Measurements from ENCODE around the gene VPS51. TPM values are rescaled to one million over a fixed set of nuclear protein-coding genes. Genes with fewer than 3 reads are reported as not detected.

The VPS51 gene
- total and polyA plus RNA-seq, 9 of the 15 experiments (the other 6 are each of a cell fraction or from before 2014, with no cell fraction given) = 1.8 to 143 (median 46.8) TPM

DNA sequence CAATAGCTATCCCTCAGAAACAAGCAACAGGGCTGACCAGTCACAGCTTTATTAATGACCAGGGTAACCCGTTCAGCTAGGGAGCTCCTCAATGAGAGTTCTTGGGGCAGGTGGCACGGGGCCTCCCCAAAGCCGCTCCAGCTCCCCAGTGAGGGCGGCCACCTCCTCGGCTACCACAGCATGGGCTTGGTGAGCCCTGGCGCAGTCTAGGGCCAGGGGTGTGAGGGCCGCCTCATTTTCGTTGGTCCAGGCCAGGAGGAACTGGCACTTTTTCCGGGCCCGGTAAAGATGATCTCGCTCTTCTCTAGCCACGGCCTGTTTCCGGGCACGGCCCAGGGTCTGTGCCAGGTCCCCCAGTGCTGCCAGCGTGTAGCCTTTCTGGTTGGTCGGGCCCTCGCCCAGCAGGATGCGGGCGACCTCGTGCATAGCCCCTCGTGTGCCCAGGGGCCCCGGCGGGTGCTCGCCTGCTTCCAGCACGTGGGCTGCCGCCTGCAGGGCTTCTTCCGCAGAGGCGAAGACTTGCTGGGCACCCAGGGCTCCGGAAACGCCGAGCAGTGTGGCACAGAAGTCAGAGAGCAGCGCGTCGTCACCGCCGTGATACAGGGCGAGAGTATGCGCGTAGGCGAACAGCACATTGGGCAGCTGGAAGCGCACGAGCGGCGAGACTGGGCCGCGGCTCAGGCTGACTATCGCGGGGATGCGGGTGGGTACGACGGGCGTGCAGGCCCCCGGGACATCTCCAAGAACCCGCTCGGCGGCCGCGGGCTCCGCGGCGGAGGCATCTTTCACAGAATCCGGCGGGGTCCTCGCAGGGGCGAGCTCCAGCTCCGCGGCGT, 20.6 kb downstream of the VPS51 start (continued):
- TF ChIP-seq, protein P1, sequence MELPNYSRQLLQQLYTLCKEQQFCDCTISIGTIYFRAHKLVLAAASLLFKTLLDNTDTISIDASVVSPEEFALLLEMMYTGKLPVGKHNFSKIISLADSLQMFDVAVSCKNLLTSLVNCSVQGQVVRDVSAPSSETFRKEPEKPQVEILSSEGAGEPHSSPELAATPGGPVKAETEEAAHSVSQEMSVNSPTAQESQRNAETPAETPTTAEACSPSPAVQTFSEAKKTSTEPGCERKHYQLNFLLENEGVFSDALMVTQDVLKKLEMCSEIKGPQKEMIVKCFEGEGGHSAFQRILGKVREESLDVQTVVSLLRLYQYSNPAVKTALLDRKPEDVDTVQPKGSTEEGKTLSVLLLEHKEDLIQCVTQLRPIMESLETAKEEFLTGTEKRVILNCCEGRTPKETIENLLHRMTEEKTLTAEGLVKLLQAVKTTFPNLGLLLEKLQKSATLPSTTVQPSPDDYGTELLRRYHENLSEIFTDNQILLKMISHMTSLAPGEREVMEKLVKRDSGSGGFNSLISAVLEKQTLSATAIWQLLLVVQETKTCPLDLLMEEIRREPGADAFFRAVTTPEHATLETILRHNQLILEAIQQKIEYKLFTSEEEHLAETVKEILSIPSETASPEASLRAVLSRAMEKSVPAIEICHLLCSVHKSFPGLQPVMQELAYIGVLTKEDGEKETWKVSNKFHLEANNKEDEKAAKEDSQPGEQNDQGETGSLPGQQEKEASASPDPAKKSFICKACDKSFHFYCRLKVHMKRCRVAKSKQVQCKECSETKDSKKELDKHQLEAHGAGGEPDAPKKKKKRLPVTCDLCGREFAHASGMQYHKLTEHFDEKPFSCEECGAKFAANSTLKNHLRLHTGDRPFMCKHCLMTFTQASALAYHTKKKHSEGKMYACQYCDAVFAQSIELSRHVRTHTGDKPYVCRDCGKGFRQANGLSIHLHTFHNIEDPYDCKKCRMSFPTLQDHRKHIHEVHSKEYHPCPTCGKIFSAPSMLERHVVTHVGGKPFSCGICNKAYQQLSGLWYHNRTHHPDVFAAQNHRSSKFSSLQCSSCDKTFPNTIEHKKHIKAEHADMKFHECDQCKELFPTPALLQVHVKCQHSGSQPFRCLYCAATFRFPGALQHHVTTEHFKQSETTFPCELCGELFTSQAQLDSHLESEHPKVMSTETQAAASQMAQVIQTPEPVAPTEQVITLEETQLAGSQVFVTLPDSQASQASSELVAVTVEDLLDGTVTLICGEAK (IDR thresholded peaks at IDR 0.05) = no peak
- TF ChIP-seq, protein P1 (CRISPR knock-in tag; IDR thresholded peaks at IDR 0.05) = peak; percentile 32; the same call in 1 of the 2 replicates
- TF ChIP-seq ZNF408 (CRISPR knock-in tag; IDR thresholded peaks at IDR 0.05; ENCODE audit: low read depth) (no peak), MAZ (CRISPR knock-in tag; conservative IDR thresholded peaks at IDR 0.05 in 1 of 2, IDR thresholded peaks at IDR 0.05 in 1 of 2) (no peak), NFE2L1 (tag; IDR thresholded peaks at IDR 0.05; ENCODE audit: borderline replicate concordance, low read depth) (no peak), SAFB (IDR thresholded peaks at IDR 0.05; ENCODE audit: borderline replicate concordance, low read depth, low read length) (0 out of 2 replicates have a peak, but pooled peaks have one; percentile 13), POLR2AphosphoS2 (IDR thresholded peaks at IDR 0.05; ENCODE audit: low read length) (0 out of 2 replicates have a peak, but pooled peaks have one; percentile 64), SUPT5H (IDR thresholded peaks at IDR 0.05) (no peak; the same call in 1 of the 2 replicates), ZNF24 (IDR thresholded peaks at IDR 0.05) (no peak), MCM3 (IDR thresholded peaks at IDR 0.05) (no peak), NR4A1 (CRISPR knock-in tag; IDR thresholded peaks at IDR 0.05) (no peak), NR4A1 (tag; IDR thresholded peaks at IDR 0.05) (no peak), SNIP1 (IDR thresholded peaks at IDR 0.05; ENCODE audit: low read depth) (no peak)
- TF ChIP-seq, protein P2, sequence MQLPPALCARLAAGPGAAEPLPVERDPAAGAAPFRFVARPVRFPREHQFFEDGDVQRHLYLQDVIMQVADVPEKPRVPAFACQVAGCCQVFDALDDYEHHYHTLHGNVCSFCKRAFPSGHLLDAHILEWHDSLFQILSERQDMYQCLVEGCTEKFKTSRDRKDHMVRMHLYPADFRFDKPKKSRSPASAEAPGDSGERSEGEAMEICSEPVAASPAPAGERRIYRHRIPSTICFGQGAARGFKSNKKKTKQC (CRISPR knock-in tag; IDR thresholded peaks at IDR 0.05) = no peak
- TF ChIP-seq, protein P3, sequence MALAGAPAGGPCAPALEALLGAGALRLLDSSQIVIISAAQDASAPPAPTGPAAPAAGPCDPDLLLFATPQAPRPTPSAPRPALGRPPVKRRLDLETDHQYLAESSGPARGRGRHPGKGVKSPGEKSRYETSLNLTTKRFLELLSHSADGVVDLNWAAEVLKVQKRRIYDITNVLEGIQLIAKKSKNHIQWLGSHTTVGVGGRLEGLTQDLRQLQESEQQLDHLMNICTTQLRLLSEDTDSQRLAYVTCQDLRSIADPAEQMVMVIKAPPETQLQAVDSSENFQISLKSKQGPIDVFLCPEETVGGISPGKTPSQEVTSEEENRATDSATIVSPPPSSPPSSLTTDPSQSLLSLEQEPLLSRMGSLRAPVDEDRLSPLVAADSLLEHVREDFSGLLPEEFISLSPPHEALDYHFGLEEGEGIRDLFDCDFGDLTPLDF (CRISPR knock-in tag; IDR thresholded peaks at IDR 0.05) = peak; percentile 3; the same call in 1 of the 2 replicates
- TF ChIP-seq, protein P4, sequence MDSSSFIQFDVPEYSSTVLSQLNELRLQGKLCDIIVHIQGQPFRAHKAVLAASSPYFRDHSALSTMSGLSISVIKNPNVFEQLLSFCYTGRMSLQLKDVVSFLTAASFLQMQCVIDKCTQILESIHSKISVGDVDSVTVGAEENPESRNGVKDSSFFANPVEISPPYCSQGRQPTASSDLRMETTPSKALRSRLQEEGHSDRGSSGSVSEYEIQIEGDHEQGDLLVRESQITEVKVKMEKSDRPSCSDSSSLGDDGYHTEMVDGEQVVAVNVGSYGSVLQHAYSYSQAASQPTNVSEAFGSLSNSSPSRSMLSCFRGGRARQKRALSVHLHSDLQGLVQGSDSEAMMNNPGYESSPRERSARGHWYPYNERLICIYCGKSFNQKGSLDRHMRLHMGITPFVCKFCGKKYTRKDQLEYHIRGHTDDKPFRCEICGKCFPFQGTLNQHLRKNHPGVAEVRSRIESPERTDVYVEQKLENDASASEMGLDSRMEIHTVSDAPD (CRISPR knock-in tag; IDR thresholded peaks at IDR 0.05) = no peak

All from K562 (cell line).